BLaER1 (cell line): ENCODE data around the gene LPAR2.

Experiments used
- H3K27ac ChIP-seq: shearing (Covaris generic); formaldehyde crosslinking; 2 replicates; pipeline ENCODE4 v1.8.1; 2022
- H3K27me3 ChIP-seq: shearing (Covaris generic); formaldehyde crosslinking; 2 replicates; pipeline ENCODE4 v1.8.1; 2022
- H3K36me3 ChIP-seq: shearing (Covaris generic); formaldehyde crosslinking; 2 replicates; pipeline ENCODE4 v1.8.1; 2022
- H3K4me1 ChIP-seq: shearing (Covaris generic); formaldehyde crosslinking; 2 replicates; pipeline ENCODE4 v1.8.1; 2022
- H3K4me2 ChIP-seq: shearing (Covaris generic); formaldehyde crosslinking; 2 replicates; pipeline ENCODE4 v1.8.1; 2022
- H3K4me3 ChIP-seq: shearing (Covaris generic); formaldehyde crosslinking; 2 replicates; pipeline ENCODE4 v1.8.1; 2022
- H3K9ac ChIP-seq: shearing (Covaris generic); formaldehyde crosslinking; 2 replicates; pipeline ENCODE4 v1.8.1; 2022
- H3K9me3 ChIP-seq: shearing (Covaris generic); formaldehyde crosslinking; 2 replicates; pipeline ENCODE4 v1.8.1; 2022
- H4K20me1 ChIP-seq: shearing (Covaris generic); formaldehyde crosslinking; 2 replicates; pipeline ENCODE4 v1.8.1; 2022
- Cebpa-rat ChIP-seq: shearing (Covaris generic); IDR thresholded peaks from 2 replicates; pipeline ENCODE4 v1.8.1; 2022

The LPAR2 gene

GRCh38 chr19:19662344-19662743 lies 34.3 kb upstream of the LPAR2 start:
- H3K27ac ChIP-seq, result peak overlapping the region; percentile 98
- peaks cover 51% of the 10 kb centered on the region for H3K4me1 ChIP-seq
- TF ChIP-seq Cebpa-rat, result no peak
- H3K9ac ChIP-seq, result peak overlapping the region; percentile 96
- H3K9me3 ChIP-seq, result no peaks in the 10 kb centered on the region
- H3K27me3 ChIP-seq, result no peaks in the 10 kb centered on the region
- peak overlapping the region; percentile 97 for H3K4me2 ChIP-seq
- H4K20me1 ChIP-seq, result peaks cover 54% of the 10 kb centered on the region
- peak overlapping the region; percentile 88 for H3K4me3 ChIP-seq
- peaks cover 41% of the 10 kb centered on the region for H3K36me3 ChIP-seq

- Histone ChIP-seq H3K36me3 (peaks cover 46% of the 10 kb centered on the region), H3K27ac (peak overlapping the region; percentile 98), H3K4me2 (peak overlapping the region; percentile 97), H3K9ac (peak overlapping the region; percentile 96; the same call in 1 of the 2 replicates), H3K4me3 (peak overlapping the region; percentile 88), H3K27me3 (no peaks in the 10 kb centered on the region), H4K20me1 (peaks cover 60% of the 10 kb centered on the region), H3K4me1 (peaks cover 51% of the 10 kb centered on the region), H3K9me3 (no peaks in the 10 kb centered on the region)
- no peak for TF ChIP-seq Cebpa-rat
These were observed 33.7 kb upstream of the LPAR2 start for GRCh38 chr19:19661675-19662251.

GRCh38 chr19:19661141-19661674 lies 33.2 kb upstream of the LPAR2 start:
- Histone ChIP-seq H3K9me3 (no peaks in the 10 kb centered on the region), H3K4me3 (peak overlapping the region; percentile 88), H3K36me3 (peaks cover 52% of the 10 kb centered on the region), H3K4me1 (peaks cover 46% of the 10 kb centered on the region), H3K4me2 (peak overlapping the region; percentile 97), H4K20me1 (peaks cover 65% of the 10 kb centered on the region), H3K27ac (peak overlapping the region; percentile 98), H3K27me3 (no peaks in the 10 kb centered on the region), H3K9ac (peak overlapping the region; percentile 96; the same call in 1 of the 2 replicates)
- TF ChIP-seq Cebpa-rat, result no peak

- no peak for TF ChIP-seq Cebpa-rat
- peaks cover 67% of the 10 kb centered on the region for H3K36me3 ChIP-seq
These were observed 31.7 kb upstream of the LPAR2 start for GRCh38 chr19:19659646-19660245.

GRCh38 chr19:19657397-19657783 lies 29.4 kb upstream of the LPAR2 start:
- Histone ChIP-seq H3K36me3 (peaks cover 90% of the 10 kb centered on the region), H3K9me3 (no peaks in the 10 kb centered on the region), H3K9ac (peak overlapping the region; percentile 48), H3K4me3 (no peak overlapping the region), H3K27ac (peak overlapping the region; percentile 69), H3K4me2 (peak overlapping the region; percentile 61), H4K20me1 (peaks cover 65% of the 10 kb centered on the region), H3K27me3 (no peaks in the 10 kb centered on the region), H3K4me1 (peaks cover 34% of the 10 kb centered on the region)
- no peak for TF ChIP-seq Cebpa-rat

More at GRCh38 chr19:19659646-19660245, 31.7 kb upstream of the LPAR2 start:
- Histone ChIP-seq H3K9me3 (no peaks in the 10 kb centered on the region), H3K4me1 (peaks cover 45% of the 10 kb centered on the region), H3K27me3 (no peaks in the 10 kb centered on the region), H3K27ac (no peak overlapping the region), H3K4me2 (no peak overlapping the region), H4K20me1 (peaks cover 66% of the 10 kb centered on the region), H3K9ac (no peak overlapping the region), H3K4me3 (no peak overlapping the region)

- no peak overlapping the region for H3K4me3 ChIP-seq
- H3K4me1 ChIP-seq, result peaks cover 27% of the 10 kb centered on the region
- no peaks in the 10 kb centered on the region for H3K27me3 ChIP-seq
- peak overlapping the region; percentile 61 for H3K4me2 ChIP-seq
- H3K9me3 ChIP-seq, result no peaks in the 10 kb centered on the region
- peaks cover 97% of the 10 kb centered on the region for H3K36me3 ChIP-seq
- peak overlapping the region; percentile 69 for H3K27ac ChIP-seq
- TF ChIP-seq Cebpa-rat, result no peak
- peaks cover 62% of the 10 kb centered on the region for H4K20me1 ChIP-seq
- peak overlapping the region; percentile 48 for H3K9ac ChIP-seq
These were observed 28.7 kb upstream of the LPAR2 start for GRCh38 chr19:19656451-19657396.

GRCh38 chr19:19655641-19656343 lies 27.8 kb upstream of the LPAR2 start:
- no peak overlapping the region for H3K4me2 ChIP-seq
- H3K9ac ChIP-seq, result no peak overlapping the region
- TF ChIP-seq Cebpa-rat, result no peak
- no peaks in the 10 kb centered on the region for H3K27me3 ChIP-seq
- peaks cover 59% of the 10 kb centered on the region for H4K20me1 ChIP-seq
- no peak overlapping the region for H3K27ac ChIP-seq
- no peaks in the 10 kb centered on the region for H3K9me3 ChIP-seq
- peaks cover 18% of the 10 kb centered on the region for H3K4me1 ChIP-seq
- no peak overlapping the region for H3K4me3 ChIP-seq
- H3K36me3 ChIP-seq, result peaks cover 98% of the 10 kb centered on the region

- Histone ChIP-seq H3K27me3 (no peaks in the 10 kb centered on the region), H4K20me1 (peaks cover 59% of the 10 kb centered on the region), H3K4me3 (no peak overlapping the region), H3K4me1 (peaks cover 17% of the 10 kb centered on the region), H3K9ac (no peak overlapping the region), H3K27ac (no peak overlapping the region), H3K4me2 (no peak overlapping the region), H3K36me3 (peaks cover 100% of the 10 kb centered on the region), H3K9me3 (no peaks in the 10 kb centered on the region)
- no peak for TF ChIP-seq Cebpa-rat
These were observed 27.1 kb upstream of the LPAR2 start for GRCh38 chr19:19655051-19655594.

- H3K9ac ChIP-seq, result no peak overlapping the region
- no peak overlapping the region for H3K4me2 ChIP-seq
- no peaks in the 10 kb centered on the region for H3K27me3 ChIP-seq
- TF ChIP-seq Cebpa-rat, result no peak
- no peak overlapping the region for H3K27ac ChIP-seq
- H3K9me3 ChIP-seq, result no peaks in the 10 kb centered on the region
- peaks cover 60% of the 10 kb centered on the region for H4K20me1 ChIP-seq
- H3K36me3 ChIP-seq, result peaks cover 100% of the 10 kb centered on the region
- peaks cover 17% of the 10 kb centered on the region for H3K4me1 ChIP-seq
- no peak overlapping the region for H3K4me3 ChIP-seq
These were observed 26.4 kb upstream of the LPAR2 start for GRCh38 chr19:19654441-19654840.
